HepG2 (cell line): ENCODE data around the gene GRK6. TPM values are rescaled to one million over a fixed set of nuclear protein-coding genes. Genes with fewer than 3 reads are reported as not detected.

Source experiments
- ATAC-seq: fragments of 200-7000 bp; cut with Tn5 transposase; 3 replicates; pipeline ENCODE4 v1.9.1; 2020; ENCODE audit warnings: mild to moderate bottlenecking, moderate library complexity
- BruUV-seq: library from RNA; stranded (reverse); fragments of 400-500 nt; replicated peaks from 2 replicates; lab custom pipeline; 2021; lab: Mats Ljungman, UMichigan
- CTCF ChIA-PET: fragments of 300-600 bp; formaldehyde crosslinking; extraction: SDS; loops from one replicate; lab custom pipeline; 2021; ENCODE audit warnings: low total read pairs, inconsistent platforms, low intra/inter-chr PET ratio; lab: Yijun Ruan, JAX
- POLR2A ChIA-PET: fragments of 350-600 bp; sonication (Branson Sonifier 250); formaldehyde crosslinking; loops from one replicate; lab custom pipeline; 2020; ENCODE audit warnings: antibody characterized with exemption, inconsistent platforms; lab: Yijun Ruan, JAX
- DNase-seq: peaks from one replicate; pipeline ENCODE4 v3.0.0-alpha.2; 2015; ENCODE audit warnings: low spot score
- FAIRE-seq: peaks from 3 replicates; lab custom pipeline; 2011; peaks lifted over from hg19 to GRCh38; lab: Jason Lieb, UNC
- H2AFZ ChIP-seq: one replicate; pipeline ENCODE4 v1.6.1; 2011; ENCODE audit warnings: low read length, inconsistent platforms
- H3K27ac ChIP-seq: fragments of 300-600 bp; 3 replicates; pipeline ENCODE4 v1.8.0; 2011; ENCODE audit warnings: mixed run types, mild to moderate bottlenecking, mixed read lengths, low read length, inconsistent platforms; ENCODE audit not compliant: insufficient read depth; ENCODE audit errors: extremely low read length
- H3K27me3 ChIP-seq, 2 experiments: fragments of 200-600 bp in 1 of 2; 2 replicates in 1 of 2; 3 replicates in 1 of 2; pipeline versions ENCODE4 v1.6.0 to v1.8.0; 2011; ENCODE audit warnings: low read length in 2 of 2, mild to moderate bottlenecking in 2 of 2, moderate library complexity in 2 of 2, inconsistent platforms in 1 of 2; ENCODE audit not compliant: insufficient read depth in 2 of 2, control insufficient read depth in 1 of 2
- H3K36me3 ChIP-seq, 2 experiments: fragments of 200-600 bp in 1 of 2; replicated peaks in 1 of 2; 2 replicates in 1 of 2; 3 replicates in 1 of 2; pipeline versions ENCODE4 v1.5.1 to v1.8.0; 2011; ENCODE audit warnings: low read length in 2 of 2, inconsistent platforms in 1 of 2; ENCODE audit not compliant: insufficient read depth in 2 of 2, control insufficient read depth in 1 of 2
- H3K4me1 ChIP-seq: 2 replicates; pipeline ENCODE4 v1.5.1; 2012; ENCODE audit warnings: low read length, inconsistent platforms; ENCODE audit not compliant: insufficient read depth
- H3K4me2 ChIP-seq: 2 replicates; pipeline ENCODE4 v1.6.0; 2011; ENCODE audit warnings: low read depth, low read length, inconsistent platforms
- H3K4me3 ChIP-seq, 3 experiments: fragments of 200-600 bp in 1 of 3; sonication (generic), shearing (Covaris generic) in 1 of 3; replicated peaks in 1 of 3; 2 replicates each; pipeline ENCODE4 v1.5.1; 2011 to 2016; ENCODE audit warnings: low read length in 3 of 3, inconsistent platforms in 2 of 3, low read depth in 2 of 3, mild to moderate bottlenecking in 2 of 3, control low read depth in 1 of 3, mixed read lengths in 1 of 3; ENCODE audit not compliant: insufficient read depth in 1 of 3
- H3K79me2 ChIP-seq: one replicate; pipeline ENCODE4 v1.6.1; 2011; ENCODE audit warnings: low read length, inconsistent platforms; ENCODE audit not compliant: insufficient read depth
- H3K9ac ChIP-seq: 2 replicates; pipeline ENCODE4 v1.6.0; 2011; ENCODE audit warnings: mild to moderate bottlenecking, low read depth, low read length, inconsistent platforms; ENCODE audit not compliant: insufficient read depth
- H3K9me3 ChIP-seq: 2 replicates; pipeline ENCODE4 v1.5.1; 2012; ENCODE audit warnings: mild to moderate bottlenecking, low read length
- H4K20me1 ChIP-seq: 2 replicates; pipeline ENCODE4 v1.6.0; 2011; ENCODE audit warnings: inconsistent platforms, mild to moderate bottlenecking, low read length, moderate library complexity; ENCODE audit not compliant: insufficient read depth
- FOXK2 ChIP-seq: fragments of 450-650 bp; IDR thresholded peaks from 2 replicates; pipeline ENCODE4 v1.6.1; 2016
- HNRNPH1 ChIP-seq: fragments of 200-400 bp; formaldehyde crosslinking; optimal IDR thresholded peaks from 2 replicates; pipeline ENCODE3; 2017; ENCODE audit warnings: mild to moderate bottlenecking, low read depth, low read length
- IRX3 ChIP-seq: sonication (generic); formaldehyde crosslinking; IDR thresholded peaks from 2 replicates; pipeline ENCODE4 v1.8.1; 2023; ENCODE audit warnings: mild to moderate bottlenecking, low read depth, missing genetic modification reagents, borderline replicate concordance
- MIER2 ChIP-seq: IDR thresholded peaks from 2 replicates; pipeline ENCODE4 v1.6.1; 2016; ENCODE audit warnings: missing biosample characterization, missing genetic modification reagents
- POGZ ChIP-seq: sonication (generic); formaldehyde crosslinking; IDR thresholded peaks from 2 replicates; pipeline ENCODE4 v1.4.0; 2020; ENCODE audit warnings: mild to moderate bottlenecking, missing genetic modification reagents
- REXO4 ChIP-seq: sonication (generic); formaldehyde crosslinking; IDR thresholded peaks from 2 replicates; pipeline ENCODE4 v1.8.0; 2022; ENCODE audit warnings: missing genetic modification reagents, mild to moderate bottlenecking, borderline replicate concordance
- SIN3B ChIP-seq: fragments of 150-350 bp; IDR thresholded peaks from 2 replicates; pipeline ENCODE4 v1.6.1; 2014; ENCODE audit warnings: low read length
- ZNF333 ChIP-seq: sonication (generic); formaldehyde crosslinking; IDR thresholded peaks from 2 replicates; pipeline ENCODE4 v1.4.0; 2020; ENCODE audit warnings: mild to moderate bottlenecking, missing genetic modification reagents, borderline replicate concordance
- ZNF549 ChIP-seq: sonication (generic); formaldehyde crosslinking; IDR thresholded peaks from 2 replicates; pipeline ENCODE4 v1.5.0; 2020; ENCODE audit warnings: missing genetic modification reagents
- ZNF740 ChIP-seq: sonication (generic); formaldehyde crosslinking; IDR thresholded peaks from 2 replicates; pipeline ENCODE4 v1.4.0; 2020; ENCODE audit warnings: missing genetic modification reagents
- ZNF772 ChIP-seq: sonication (generic); formaldehyde crosslinking; IDR thresholded peaks from 2 replicates; pipeline ENCODE4 v1.5.0; 2020; ENCODE audit warnings: mild to moderate bottlenecking, missing genetic modification reagents
- WGBS: methylation state at CpG from one replicate; pipeline ENCODE4 v1.1.6; 2017; ENCODE audit warnings: low lambda C conversion rate; 5-methylcytosine and 5-hydroxymethylcytosine counted together
- in situ Hi-C: cut with HindIII; loops from 2 replicates; pipeline ENCODE4 v1.10.0; 2017; ENCODE audit warnings: low pct_unique_long_range_greater_than_20kb; ENCODE audit not compliant: extremely low pct_ligation_motif_present
- intact Hi-C: fragments of 100-400 bp; cut with micrococcal nuclease; formaldehyde crosslinking; loops from one replicate; pipeline ENCODE4 v1.10.0; 2022; ENCODE audit not compliant: unreplicated experiment
- polyA plus RNA-seq, 8 experiments: library from polyadenylated mRNA; depleted of rRNA in 3 of 8; stranded (reverse) in 7 of 8; unstranded in 1 of 8; fragments of >200 nt; fragmentation: Illumina TruSeq in 4 of 8; extraction: Trizol in 4 of 8; gene quantifications; 2 replicates each; pipeline versions ENCODE4 v1.2.1 to v1.2.3, GENCODE V29; 2011 to 2016; ENCODE audit warnings: low read depth in 4 of 8, missing spikeins in 1 of 8, mixed read lengths in 1 of 8; ENCODE audit not compliant: insufficient read depth in 1 of 8
- total RNA-seq, 5 experiments: library from RNA; depleted of rRNA; stranded (reverse); fragments of >200 nt; fragmentation: Illumina TruSeq; extraction: Trizol; gene quantifications; 2 replicates each; pipeline ENCODE4 v1.2.3, GENCODE V29; 2016; ENCODE audit warnings: low read depth in 1 of 5
- TF ChIP-seq, protein P1 (sequence below): sonication (generic); formaldehyde crosslinking; IDR thresholded peaks from 2 replicates; pipeline ENCODE4 v1.5.1; 2020; ENCODE audit warnings: mild to moderate bottlenecking, missing genetic modification reagents, moderate library complexity
- TF ChIP-seq, protein P2 (sequence below): sonication (generic); formaldehyde crosslinking; IDR thresholded peaks from 2 replicates; pipeline ENCODE4 v1.5.0; 2020; ENCODE audit warnings: missing genetic modification reagents

The GRK6 gene
- total and polyA plus RNA-seq, 2 of the 13 experiments (the other 11 are each of a cell fraction or from before 2014, with no cell fraction given): 13.2 to 19.9 TPM

GRCh38 chr5:177396078-177396477 is 30.4 kb upstream of the GRK6 start:
- H3K9ac ChIP-seq: no peak overlapping the region
- H3K36me3 ChIP-seq: no peaks in the 10 kb centered on the region
- no peaks in the 10 kb centered on the region for H3K79me2 ChIP-seq
- intact Hi-C loops (no loop called here), in situ Hi-C loops (no loop called here)
- no peak overlapping the region for H3K4me2 ChIP-seq
- POLR2A ChIA-PET: no interaction called here
- BruUV-seq: no TSS peak
- no peak for ATAC-seq
- no peak for FAIRE-seq
- TF ChIP-seq POGZ (CRISPR knock-in tag): no peak
- TF ChIP-seq, protein P1, sequence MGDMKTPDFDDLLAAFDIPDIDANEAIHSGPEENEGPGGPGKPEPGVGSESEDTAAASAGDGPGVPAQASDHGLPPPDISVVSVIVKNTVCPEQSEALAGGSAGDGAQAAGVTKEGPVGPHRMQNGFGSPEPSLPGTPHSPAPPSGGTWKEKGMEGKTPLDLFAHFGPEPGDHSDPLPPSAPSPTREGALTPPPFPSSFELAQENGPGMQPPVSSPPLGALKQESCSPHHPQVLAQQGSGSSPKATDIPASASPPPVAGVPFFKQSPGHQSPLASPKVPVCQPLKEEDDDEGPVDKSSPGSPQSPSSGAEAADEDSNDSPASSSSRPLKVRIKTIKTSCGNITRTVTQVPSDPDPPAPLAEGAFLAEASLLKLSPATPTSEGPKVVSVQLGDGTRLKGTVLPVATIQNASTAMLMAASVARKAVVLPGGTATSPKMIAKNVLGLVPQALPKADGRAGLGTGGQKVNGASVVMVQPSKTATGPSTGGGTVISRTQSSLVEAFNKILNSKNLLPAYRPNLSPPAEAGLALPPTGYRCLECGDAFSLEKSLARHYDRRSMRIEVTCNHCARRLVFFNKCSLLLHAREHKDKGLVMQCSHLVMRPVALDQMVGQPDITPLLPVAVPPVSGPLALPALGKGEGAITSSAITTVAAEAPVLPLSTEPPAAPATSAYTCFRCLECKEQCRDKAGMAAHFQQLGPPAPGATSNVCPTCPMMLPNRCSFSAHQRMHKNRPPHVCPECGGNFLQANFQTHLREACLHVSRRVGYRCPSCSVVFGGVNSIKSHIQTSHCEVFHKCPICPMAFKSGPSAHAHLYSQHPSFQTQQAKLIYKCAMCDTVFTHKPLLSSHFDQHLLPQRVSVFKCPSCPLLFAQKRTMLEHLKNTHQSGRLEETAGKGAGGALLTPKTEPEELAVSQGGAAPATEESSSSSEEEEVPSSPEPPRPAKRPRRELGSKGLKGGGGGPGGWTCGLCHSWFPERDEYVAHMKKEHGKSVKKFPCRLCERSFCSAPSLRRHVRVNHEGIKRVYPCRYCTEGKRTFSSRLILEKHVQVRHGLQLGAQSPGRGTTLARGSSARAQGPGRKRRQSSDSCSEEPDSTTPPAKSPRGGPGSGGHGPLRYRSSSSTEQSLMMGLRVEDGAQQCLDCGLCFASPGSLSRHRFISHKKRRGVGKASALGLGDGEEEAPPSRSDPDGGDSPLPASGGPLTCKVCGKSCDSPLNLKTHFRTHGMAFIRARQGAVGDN (CRISPR knock-in tag): no peak
- no peak for TF ChIP-seq HNRNPH1
- TF ChIP-seq ZNF549: no peak
- no peak for TF ChIP-seq SIN3B
- no peak for TF ChIP-seq ZNF740
- no peak for TF ChIP-seq IRX3 (CRISPR knock-in tag)
- TF ChIP-seq, protein P2, sequence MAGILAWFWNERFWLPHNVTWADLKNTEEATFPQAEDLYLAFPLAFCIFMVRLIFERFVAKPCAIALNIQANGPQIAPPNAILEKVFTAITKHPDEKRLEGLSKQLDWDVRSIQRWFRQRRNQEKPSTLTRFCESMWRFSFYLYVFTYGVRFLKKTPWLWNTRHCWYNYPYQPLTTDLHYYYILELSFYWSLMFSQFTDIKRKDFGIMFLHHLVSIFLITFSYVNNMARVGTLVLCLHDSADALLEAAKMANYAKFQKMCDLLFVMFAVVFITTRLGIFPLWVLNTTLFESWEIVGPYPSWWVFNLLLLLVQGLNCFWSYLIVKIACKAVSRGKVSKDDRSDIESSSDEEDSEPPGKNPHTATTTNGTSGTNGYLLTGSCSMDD (CRISPR knock-in tag): no peak
- TF ChIP-seq FOXK2: no peak
- no peak for TF ChIP-seq REXO4 (CRISPR knock-in tag)
- no peak for TF ChIP-seq MIER2
- no peak for TF ChIP-seq ZNF333
- no peak for TF ChIP-seq ZNF772
- CTCF ChIA-PET: no interaction called here
- WGBS: 100% methylated on average over 1 of the region's 8 CpGs
- no peaks in the 10 kb centered on the region for H4K20me1 ChIP-seq
- H3K9me3 ChIP-seq: no peaks in the 10 kb centered on the region
- no peak overlapping the region for H3K27ac ChIP-seq
- H2AFZ ChIP-seq: no peak overlapping the region
- H3K27me3 ChIP-seq: peaks cover 5 to 45% of the 10 kb centered on the region in 2 experiments; a peak in 3 of 5 replicates
- no peak for DNase-seq
- no peak overlapping the region for H3K4me3 ChIP-seq
- peaks cover 8% of the 10 kb centered on the region for H3K4me1 ChIP-seq
